Vagina (tissue), 2 donors: ENCODE results near the gene GDPD4. TPM values are rescaled to one million over a fixed set of nuclear protein-coding genes. Genes with fewer than 3 reads are reported as not detected.

Experiments
- DNase-seq, 2 donors: peaks; one replicate each; pipeline ENCODE4 v3.0.0-alpha.2; 2017; ENCODE audit errors: extremely low spot score in 2 of 2
- H3K27ac ChIP-seq: fragments of 200-600 bp; sonication (generic); one replicate; pipeline ENCODE4 v1.5.1; 2019
- H3K27me3 ChIP-seq: fragments of 200-600 bp; sonication (generic); one replicate; pipeline ENCODE4 v1.5.1; 2019
- H3K36me3 ChIP-seq, 2 donors: fragments of 200-600 bp; sonication (generic); one replicate each; pipeline ENCODE4 v1.5.1; 2017 to 2019
- H3K4me1 ChIP-seq: fragments of 200-600 bp; sonication (generic); one replicate; pipeline ENCODE4 v1.5.1; 2019
- H3K4me3 ChIP-seq, 2 donors: fragments of 200-600 bp; sonication (generic); 1 replicate in 1 of 2; 2 replicates in 1 of 2; pipeline ENCODE4 v1.5.1; 2016 to 2019
- H3K9me3 ChIP-seq: fragments of 200-600 bp; sonication (generic); one replicate; pipeline ENCODE4 v1.5.1; 2019
- CTCF ChIP-seq, 3 experiments: fragments of 450-650 bp in 2 of 3; fragments of 200-600 bp in 1 of 3; sonication (generic) in 1 of 3; IDR thresholded peaks; one replicate each; pipeline ENCODE4 v1.5.1; 2017 to 2019; ENCODE audit warnings: antibody characterized with exemption in 3 of 3, mild to moderate bottlenecking in 2 of 3, moderate library complexity in 2 of 3
- POLR2A ChIP-seq, 2 donors: fragments of 450-650 bp; IDR thresholded peaks; one replicate each; pipeline ENCODE4 v1.6.1; 2017; ENCODE audit warnings: antibody characterized with exemption in 2 of 2, mild to moderate bottlenecking in 2 of 2, moderate library complexity in 2 of 2
- POLR2AphosphoS5 ChIP-seq, 2 donors: sonication (generic); formaldehyde crosslinking; IDR thresholded peaks; one replicate each; pipeline ENCODE4 v1.9.0; 2017; ENCODE audit warnings: antibody characterized with exemption in 2 of 2, mild to moderate bottlenecking in 2 of 2, low read depth in 1 of 2; ENCODE audit not compliant: insufficient read depth in 1 of 2
- intact Hi-C: fragments of 100-400 bp; cut with DNase I; formaldehyde crosslinking; loops from one replicate; pipeline ENCODE4 v1.15.1; 2023
- total RNA-seq: library from RNA; depleted of rRNA; stranded (reverse); fragments of >200 nt; gene quantifications from one replicate; pipeline ENCODE4 v1.2.3, GENCODE V29; 2016

The GDPD4 gene
- total RNA-seq, 1 donor from 2014 or later, result not detected

- H3K27ac ChIP-seq, result no peak overlapping the region
- no peaks in the 10 kb centered on the region for H3K27me3 ChIP-seq
- DNase-seq, result no peak
- H3K4me3 ChIP-seq, result no peak overlapping the region
- no peaks in the 10 kb centered on the region for H3K4me1 ChIP-seq
- H3K9me3 ChIP-seq, result no peaks in the 10 kb centered on the region
- H3K36me3 ChIP-seq, result no peaks in the 10 kb centered on the region
- no peak for TF ChIP-seq POLR2A (IDR thresholded peaks at IDR 0.05)
- TF ChIP-seq POLR2AphosphoS5 (IDR thresholded peaks at IDR 0.05; ENCODE audit: insufficient read depth in 1 of 2, low read depth in 1 of 2), result no peak
- TF ChIP-seq CTCF (IDR thresholded peaks at IDR 0.05), result no peak
- intact Hi-C loops, result no loop called here
Observed at GRCh38 chr11:77278595-77279506, 22.6 kb downstream of the GDPD4 start.

DNA sequence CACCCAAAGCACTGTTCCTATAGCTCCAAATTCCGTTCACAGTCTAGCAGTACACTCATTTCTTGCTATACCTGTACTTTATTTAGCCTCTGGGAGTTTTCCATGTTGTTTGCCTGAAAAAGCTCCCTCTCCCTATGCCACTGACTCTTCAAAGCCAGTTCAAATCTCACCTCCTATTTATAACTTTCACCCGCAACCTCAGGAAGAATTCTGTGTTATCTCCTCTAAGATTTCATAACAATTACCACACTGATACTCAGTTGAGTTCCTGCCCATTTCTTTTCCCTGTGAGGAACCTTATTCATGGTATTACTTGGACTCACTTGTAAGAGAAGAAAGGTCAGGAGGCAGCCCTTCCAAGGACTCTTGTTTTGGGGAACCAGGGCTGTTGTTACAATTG lies 25.2 kb downstream of the GDPD4 start:
- DNase-seq, result no peak
- H3K27ac ChIP-seq, result no peak overlapping the region
- intact Hi-C loops, result no loop called here
- H3K36me3 ChIP-seq, result no peaks in the 10 kb centered on the region
- TF ChIP-seq CTCF (IDR thresholded peaks at IDR 0.05) (no peak), POLR2A (IDR thresholded peaks at IDR 0.05) (no peak), POLR2AphosphoS5 (IDR thresholded peaks at IDR 0.05; ENCODE audit: insufficient read depth in 1 of 2, low read depth in 1 of 2) (no peak)
- H3K4me1 ChIP-seq, result no peaks in the 10 kb centered on the region
- H3K27me3 ChIP-seq, result no peaks in the 10 kb centered on the region
- no peak overlapping the region for H3K4me3 ChIP-seq
- H3K9me3 ChIP-seq, result no peaks in the 10 kb centered on the region

DNA sequence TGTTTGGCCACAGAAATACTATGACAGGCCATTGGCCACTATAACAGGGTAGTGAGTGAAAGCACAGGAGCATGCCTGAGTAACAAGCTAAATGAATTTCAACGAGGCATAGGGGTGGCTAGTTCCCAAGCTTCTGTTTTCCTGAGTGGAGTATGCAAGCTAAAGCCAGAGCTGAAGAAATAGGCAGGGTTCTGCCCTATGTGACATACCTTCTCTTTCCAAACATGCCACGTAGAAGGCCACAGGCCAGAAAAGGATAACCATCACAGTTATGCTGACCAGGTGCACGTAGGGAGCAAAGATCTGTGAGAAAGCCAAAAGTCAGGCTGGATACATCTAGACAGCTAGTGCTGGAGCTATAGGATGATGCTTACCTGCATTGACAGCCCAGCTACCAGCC lies 30.6 kb downstream of the GDPD4 start:
- H3K4me3 ChIP-seq, result no peak overlapping the region
- intact Hi-C loops, result no loop called here
- H3K27ac ChIP-seq, result no peak overlapping the region
- H3K9me3 ChIP-seq, result no peaks in the 10 kb centered on the region
- TF ChIP-seq POLR2A (IDR thresholded peaks at IDR 0.05), result no peak
- TF ChIP-seq CTCF (IDR thresholded peaks at IDR 0.05), result no peak
- no peak for DNase-seq
- no peaks in the 10 kb centered on the region for H3K36me3 ChIP-seq
- H3K4me1 ChIP-seq, result no peaks in the 10 kb centered on the region
- no peaks in the 10 kb centered on the region for H3K27me3 ChIP-seq

DNA sequence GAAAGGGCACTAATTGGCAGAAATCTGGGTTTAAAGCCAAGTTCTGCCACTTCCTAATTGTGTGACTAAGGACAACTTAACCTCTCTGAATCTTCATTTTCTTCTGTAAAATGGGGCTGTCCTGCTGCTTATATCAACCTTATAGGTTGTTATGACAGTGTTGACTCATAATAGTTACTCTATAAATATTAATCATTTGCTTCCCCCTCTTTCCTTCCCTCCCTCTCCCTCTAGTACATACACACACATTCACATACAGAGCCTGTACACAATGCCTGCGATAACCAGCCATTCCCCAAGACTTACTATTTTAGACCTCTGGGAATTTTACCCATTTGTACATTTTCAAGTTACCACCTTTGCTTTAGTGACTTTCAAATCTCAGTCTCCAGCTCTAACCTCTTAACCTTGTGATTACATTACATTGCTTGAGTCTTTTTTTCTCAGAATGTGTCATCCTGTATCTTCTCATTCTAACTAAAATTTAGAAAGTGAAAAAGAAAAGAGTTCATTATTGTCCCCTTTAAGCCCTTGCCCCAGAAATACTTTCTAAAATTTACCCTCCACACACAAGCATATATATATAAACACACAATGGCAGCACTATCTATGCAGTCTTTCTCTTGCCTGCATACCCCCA lies 31.9 kb downstream of the GDPD4 start:
- Histone ChIP-seq H3K4me3 (no peak overlapping the region), H3K36me3 (no peaks in the 10 kb centered on the region), H3K27me3 (no peaks in the 10 kb centered on the region), H3K4me1 (no peaks in the 10 kb centered on the region), H3K9me3 (no peaks in the 10 kb centered on the region), H3K27ac (no peak overlapping the region)
- no peak for DNase-seq
- intact Hi-C loops, result no loop called here
- TF ChIP-seq POLR2A (IDR thresholded peaks at IDR 0.05), result no peak
- no peak for TF ChIP-seq CTCF (IDR thresholded peaks at IDR 0.05)

GRCh38 chr11:77267962-77268361 lies 33.5 kb downstream of the GDPD4 start:
- Histone ChIP-seq H3K9me3 (no peaks in the 10 kb centered on the region), H3K27ac (no peak overlapping the region), H3K4me3 (no peak overlapping the region), H3K27me3 (no peaks in the 10 kb centered on the region), H3K4me1 (no peaks in the 10 kb centered on the region), H3K36me3 (no peaks in the 10 kb centered on the region)
- DNase-seq, result no peak
- intact Hi-C loops, result no loop called here
- no peak for TF ChIP-seq CTCF (IDR thresholded peaks at IDR 0.05)
- TF ChIP-seq POLR2A (IDR thresholded peaks at IDR 0.05), result no peak
- no peak for TF ChIP-seq POLR2AphosphoS5 (IDR thresholded peaks at IDR 0.05; ENCODE audit: insufficient read depth in 1 of 2, low read depth in 1 of 2)
